Esophagus squamous epithelium (tissue), 4 donors: Measurements from ENCODE around the gene SH3RF1.

Experiments
- CTCF ChIP-seq, 6 experiments: fragments of 450-650 bp in 4 of 6; fragments of 200-600 bp in 2 of 6; sonication (generic) in 2 of 6; IDR thresholded peaks; one replicate each; pipeline ENCODE4 v1.5.1; 2016 to 2019; ENCODE audit warnings: antibody characterized with exemption in 6 of 6, mild to moderate bottlenecking in 4 of 6, moderate library complexity in 4 of 6
- POLR2A ChIP-seq, 4 donors: fragments of 450-650 bp; IDR thresholded peaks; one replicate each; pipeline ENCODE4 v1.6.1; 2017; ENCODE audit warnings: antibody characterized with exemption in 4 of 4, mild to moderate bottlenecking in 4 of 4, moderate library complexity in 3 of 4

- TF ChIP-seq CTCF (IDR thresholded peaks at IDR 0.05), result no peak
- TF ChIP-seq POLR2A (IDR thresholded peaks at IDR 0.05), result no peak
These were observed 71.6 kb downstream of the SH3RF1 start for GRCh38 chr4:169199184-169199583.
